NCI-H1048 (cell line): ENCODE measurements around the gene GMDS.

Experiments used
- DNase-seq: peaks from one replicate; lab custom pipeline; 2025; lab: John Stamatoyannopoulos, UW

The GMDS gene

GRCh38 chr6:1987640-1988039 lies 257.8 kb downstream of the GMDS start:
- no peak for DNase-seq

- no peak for DNase-seq
These were observed 258.8 kb downstream of the GMDS start for GRCh38 chr6:1986454-1987243.

GRCh38 chr6:1984346-1984994 lies 260.9 kb downstream of the GMDS start:
- DNase-seq = no peak

- no peak for DNase-seq
These were observed 261.6 kb downstream of the GMDS start for GRCh38 chr6:1983850-1984249.

GRCh38 chr6:1972962-1973361 lies 272.4 kb downstream of the GMDS start:
- DNase-seq = no peak

- DNase-seq = no peak
These were observed 273.8 kb downstream of the GMDS start for GRCh38 chr6:1971612-1972011.

- no peak for DNase-seq
These were observed 275.2 kb downstream of the GMDS start for GRCh38 chr6:1970151-1970561.

GRCh38 chr6:1966713-1967112 lies 278.7 kb downstream of the GMDS start:
- DNase-seq = no peak

- DNase-seq = no peak
These were observed 279.7 kb downstream of the GMDS start for GRCh38 chr6:1965596-1966224.

GRCh38 chr6:1963596-1963995 lies 281.8 kb downstream of the GMDS start:
- DNase-seq = no peak

GRCh38 chr6:1962201-1962600 lies 283.2 kb downstream of the GMDS start:
- no peak for DNase-seq

- DNase-seq = no peak
These were observed 284.8 kb downstream of the GMDS start for GRCh38 chr6:1960486-1961142.

- DNase-seq = no peak
These were observed 287.1 kb downstream of the GMDS start for GRCh38 chr6:1958257-1958656.

- DNase-seq = no peak
These were observed 287.7 kb downstream of the GMDS start for GRCh38 chr6:1957746-1958145.

GRCh38 chr6:1952740-1953360 lies 292.6 kb downstream of the GMDS start:
- no peak for DNase-seq

- no peak for DNase-seq
These were observed 294.8 kb downstream of the GMDS start for GRCh38 chr6:1950631-1951030.

GRCh38 chr6:1949538-1949937 lies 295.9 kb downstream of the GMDS start:
- DNase-seq = no peak

- no peak for DNase-seq
These were observed 297.5 kb downstream of the GMDS start for GRCh38 chr6:1947922-1948321.

- no peak for DNase-seq
These were observed 298.8 kb downstream of the GMDS start for GRCh38 chr6:1946583-1946982.

GRCh38 chr6:1945235-1945832 lies 300.1 kb downstream of the GMDS start:
- DNase-seq = no peak

- DNase-seq = no peak
These were observed 302.6 kb downstream of the GMDS start for GRCh38 chr6:1942834-1943233.

- no peak for DNase-seq
These were observed 303.9 kb downstream of the GMDS start for GRCh38 chr6:1941534-1941933.
